OCI-LY3 (cell line): Measurements from ENCODE around the gene PRRT1.

Source experiments
- H2AFZ ChIP-seq: fragments of 200-600, 300-600 bp; shearing (Covaris generic); 2 replicates; pipeline ENCODE4 v1.6.0; 2014; ENCODE audit warnings: antibody characterized with exemption, low read depth, low read length
- H3K27ac ChIP-seq: fragments of 200-600, 300-600 bp; sonication (generic); 2 replicates; pipeline ENCODE4 v1.5.1; 2014; ENCODE audit warnings: mild to moderate bottlenecking, low read length, moderate library complexity, mixed read lengths
- H3K27me3 ChIP-seq: fragments of 200-600, 300-600 bp; sonication (generic); 2 replicates; pipeline ENCODE4 v1.6.1; 2014; ENCODE audit warnings: low read depth, low read length, mixed read lengths
- H3K36me3 ChIP-seq: fragments of 200-600, 300-600 bp; sonication (generic); replicated peaks from 2 replicates; pipeline ENCODE3; 2014; ENCODE audit warnings: low read depth, low read length, mixed read lengths
- H3K4me1 ChIP-seq: fragments of 300-600, 200-600 bp; sonication (generic); 2 replicates; pipeline ENCODE4 v1.6.1; 2014; ENCODE audit warnings: low read length, mixed read lengths
- H3K4me2 ChIP-seq: fragments of 200-600, 300-600 bp; sonication (generic); 2 replicates; pipeline ENCODE4 v1.6.1; 2014; ENCODE audit warnings: low read length, mixed read lengths
- H3K4me3 ChIP-seq: fragments of 300-600, 200-600 bp; sonication (generic); 2 replicates; pipeline ENCODE4 v1.5.1; 2014; ENCODE audit warnings: antibody characterized with exemption, mild to moderate bottlenecking, low read length, moderate library complexity
- H3K79me2 ChIP-seq: fragments of 300-600, 200-600 bp; shearing (Covaris generic); 2 replicates; pipeline ENCODE4 v1.6.1; 2014; ENCODE audit warnings: mild to moderate bottlenecking, low read length, mixed read lengths
- H3K9ac ChIP-seq: fragments of 300-600, 200-600 bp; shearing (Covaris generic); 2 replicates; pipeline ENCODE4 v1.6.0; 2014; ENCODE audit warnings: mild to moderate bottlenecking, low read length, moderate library complexity
- H3K9me3 ChIP-seq: fragments of 200-600, 300-600 bp; shearing (Covaris generic); 2 replicates; pipeline ENCODE4 v1.6.1; 2014; ENCODE audit warnings: low read length, mixed read lengths; ENCODE audit not compliant: insufficient read depth
- H4K20me1 ChIP-seq: fragments of 200-600, 300-600 bp; sonication (generic); 2 replicates; pipeline ENCODE4 v1.6.1; 2016; ENCODE audit warnings: low read length, mixed read lengths; ENCODE audit not compliant: insufficient read depth
- EZH2phosphoT487 ChIP-seq: fragments of 200-600 bp; shearing (Covaris generic); IDR thresholded peaks from 2 replicates; pipeline ENCODE4 v1.6.1; 2018; ENCODE audit warnings: antibody characterized with exemption, mixed run types, low read depth
- TF ChIP-seq, protein P1 (sequence below): fragments of 200-600, 300-600 bp; sonication (generic); IDR thresholded peaks from 2 replicates; pipeline ENCODE4 v1.5.1; 2014; ENCODE audit warnings: antibody characterized with exemption, low read length, low read depth

Gene PRRT1

DNA sequence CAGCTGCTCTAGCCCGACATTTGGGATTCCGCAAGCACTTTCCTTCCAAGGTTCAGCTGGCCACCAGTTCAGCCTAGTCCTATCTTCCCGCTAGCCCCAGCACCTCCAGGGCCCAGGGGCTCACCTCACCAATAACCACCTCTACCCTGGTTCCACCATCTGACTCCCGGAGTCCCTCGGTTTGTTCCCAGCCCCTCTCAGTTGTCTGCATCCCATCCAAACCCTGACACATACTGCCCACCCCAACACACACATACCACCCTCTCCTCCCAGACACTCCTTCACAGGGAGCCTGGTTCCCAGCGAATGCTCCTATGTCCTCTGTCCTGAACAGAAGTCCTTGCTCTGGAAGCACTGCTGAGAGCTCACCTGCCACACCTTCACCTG, 43.0 kb downstream of the PRRT1 start:
- no peak overlapping the region for H3K4me3 ChIP-seq
- H4K20me1 ChIP-seq: no peaks in the 10 kb centered on the region
- H3K4me1 ChIP-seq: no peaks in the 10 kb centered on the region
- H3K4me2 ChIP-seq: no peak overlapping the region
- H3K27ac ChIP-seq: no peak overlapping the region
- H3K9me3 ChIP-seq: no peaks in the 10 kb centered on the region
- H3K27me3 ChIP-seq: no peaks in the 10 kb centered on the region
- TF ChIP-seq, protein P1, sequence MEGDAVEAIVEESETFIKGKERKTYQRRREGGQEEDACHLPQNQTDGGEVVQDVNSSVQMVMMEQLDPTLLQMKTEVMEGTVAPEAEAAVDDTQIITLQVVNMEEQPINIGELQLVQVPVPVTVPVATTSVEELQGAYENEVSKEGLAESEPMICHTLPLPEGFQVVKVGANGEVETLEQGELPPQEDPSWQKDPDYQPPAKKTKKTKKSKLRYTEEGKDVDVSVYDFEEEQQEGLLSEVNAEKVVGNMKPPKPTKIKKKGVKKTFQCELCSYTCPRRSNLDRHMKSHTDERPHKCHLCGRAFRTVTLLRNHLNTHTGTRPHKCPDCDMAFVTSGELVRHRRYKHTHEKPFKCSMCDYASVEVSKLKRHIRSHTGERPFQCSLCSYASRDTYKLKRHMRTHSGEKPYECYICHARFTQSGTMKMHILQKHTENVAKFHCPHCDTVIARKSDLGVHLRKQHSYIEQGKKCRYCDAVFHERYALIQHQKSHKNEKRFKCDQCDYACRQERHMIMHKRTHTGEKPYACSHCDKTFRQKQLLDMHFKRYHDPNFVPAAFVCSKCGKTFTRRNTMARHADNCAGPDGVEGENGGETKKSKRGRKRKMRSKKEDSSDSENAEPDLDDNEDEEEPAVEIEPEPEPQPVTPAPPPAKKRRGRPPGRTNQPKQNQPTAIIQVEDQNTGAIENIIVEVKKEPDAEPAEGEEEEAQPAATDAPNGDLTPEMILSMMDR: no peak
- no peak for TF ChIP-seq EZH2phosphoT487
- H3K79me2 ChIP-seq: no peaks in the 10 kb centered on the region
- H2AFZ ChIP-seq: no peak overlapping the region
- no peaks in the 10 kb centered on the region for H3K36me3 ChIP-seq
- H3K9ac ChIP-seq: no peak overlapping the region

DNA sequence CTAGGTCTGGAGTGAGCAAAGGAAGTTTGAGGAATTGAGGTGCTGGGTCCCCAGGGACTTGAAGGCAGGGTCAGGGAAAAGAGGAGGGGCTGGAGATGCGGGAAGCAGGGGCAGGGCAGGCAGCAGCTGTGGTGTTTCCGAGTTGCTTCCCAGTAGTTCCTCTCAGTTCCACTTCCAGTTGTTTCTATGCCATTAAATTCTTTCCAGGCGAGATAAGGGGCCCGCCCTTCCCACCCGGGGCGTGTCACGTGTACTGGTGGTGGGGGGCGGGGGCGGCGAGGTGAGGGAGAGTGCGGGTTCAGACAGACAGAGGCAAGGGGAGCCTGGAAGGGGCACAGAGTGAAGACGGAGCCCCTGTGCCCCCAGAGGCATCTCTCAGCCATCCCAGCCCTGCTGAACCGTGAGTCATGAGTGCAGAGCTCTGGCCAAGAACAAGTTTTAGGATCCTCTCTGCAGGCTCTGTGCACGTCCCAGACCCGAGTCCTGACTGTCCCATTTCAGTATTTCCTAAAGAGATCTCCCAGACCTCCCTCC, 43.6 kb downstream of the PRRT1 start:
- no peak for TF ChIP-seq EZH2phosphoT487
- TF ChIP-seq, protein P1: no peak
- Histone ChIP-seq H3K36me3 (no peaks in the 10 kb centered on the region), H3K27ac (no peak overlapping the region), H2AFZ (no peak overlapping the region), H3K4me3 (no peak overlapping the region), H3K9me3 (no peaks in the 10 kb centered on the region), H3K4me2 (no peak overlapping the region), H3K79me2 (no peaks in the 10 kb centered on the region), H3K27me3 (no peaks in the 10 kb centered on the region), H4K20me1 (no peaks in the 10 kb centered on the region), H3K9ac (no peak overlapping the region), H3K4me1 (no peaks in the 10 kb centered on the region)

DNA sequence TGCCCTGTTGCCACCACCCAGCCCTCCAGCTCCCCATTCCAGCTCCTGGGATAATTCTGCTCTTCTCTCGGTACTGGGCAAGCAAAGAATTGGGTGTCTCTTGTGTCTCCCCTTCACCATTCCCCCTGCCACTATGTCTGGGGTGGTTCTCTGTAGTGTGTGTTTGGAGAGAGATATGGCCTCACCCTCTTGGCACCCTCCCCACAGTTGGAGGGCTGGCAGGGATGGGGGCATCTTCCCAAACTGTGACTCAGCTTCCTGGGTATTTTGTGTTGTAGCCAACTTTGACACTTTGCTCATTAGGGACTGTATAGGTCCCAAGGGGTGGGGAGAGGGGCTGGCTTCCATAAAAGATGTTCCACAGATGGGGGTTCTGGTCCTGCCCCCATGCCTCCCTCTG, 44.3 kb downstream of the PRRT1 start:
- Histone ChIP-seq H4K20me1 (no peaks in the 10 kb centered on the region), H2AFZ (no peak overlapping the region), H3K9me3 (no peaks in the 10 kb centered on the region), H3K4me3 (no peak overlapping the region), H3K79me2 (no peaks in the 10 kb centered on the region), H3K4me2 (no peak overlapping the region), H3K9ac (no peak overlapping the region), H3K4me1 (no peaks in the 10 kb centered on the region), H3K27ac (no peak overlapping the region), H3K36me3 (no peaks in the 10 kb centered on the region), H3K27me3 (no peaks in the 10 kb centered on the region)
- TF ChIP-seq, protein P1: no peak

DNA sequence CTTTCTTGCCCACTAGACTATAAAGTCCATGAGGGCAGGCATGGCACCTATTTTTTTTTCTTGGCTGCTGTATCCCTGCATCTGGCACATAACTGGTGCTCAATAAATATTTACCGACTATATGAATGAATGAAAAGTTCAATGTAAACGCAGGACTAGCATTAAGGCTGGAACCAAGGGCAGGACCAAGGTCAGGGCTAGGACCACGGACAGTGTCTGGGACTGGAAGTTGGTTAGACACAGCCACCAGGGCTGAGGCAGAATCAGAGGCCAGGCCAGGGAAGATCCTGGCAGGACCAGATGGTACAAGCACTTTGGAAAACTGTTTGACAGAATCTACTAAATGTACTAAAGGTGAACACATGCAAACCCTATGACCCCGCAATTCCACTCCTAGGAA, 46.3 kb downstream of the PRRT1 start:
- H3K36me3 ChIP-seq: no peaks in the 10 kb centered on the region
- no peaks in the 10 kb centered on the region for H3K27me3 ChIP-seq
- no peaks in the 10 kb centered on the region for H3K79me2 ChIP-seq
- H2AFZ ChIP-seq: no peak overlapping the region
- no peak overlapping the region for H3K4me3 ChIP-seq
- H3K9me3 ChIP-seq: no peaks in the 10 kb centered on the region
- TF ChIP-seq EZH2phosphoT487: no peak
- TF ChIP-seq, protein P1: no peak
- H3K9ac ChIP-seq: no peak overlapping the region
- H3K4me2 ChIP-seq: no peak overlapping the region
- H3K4me1 ChIP-seq: no peaks in the 10 kb centered on the region
- H4K20me1 ChIP-seq: no peaks in the 10 kb centered on the region
- H3K27ac ChIP-seq: no peak overlapping the region
